HG02763 (cell line): ENCODE results near the gene LTF.

Experiments
- ATAC-seq: cut with Tn5 transposase; IDR thresholded peaks from one replicate; pipeline ENCODE4 v1.9.1; 2021; ENCODE audit warnings: mild to moderate bottlenecking, moderate library complexity; ENCODE audit not compliant: unreplicated experiment

Gene LTF

GRCh38 chr3:46470831-46471230 lies 6.1 kb upstream of the LTF start:
- no peak for ATAC-seq

DNA sequence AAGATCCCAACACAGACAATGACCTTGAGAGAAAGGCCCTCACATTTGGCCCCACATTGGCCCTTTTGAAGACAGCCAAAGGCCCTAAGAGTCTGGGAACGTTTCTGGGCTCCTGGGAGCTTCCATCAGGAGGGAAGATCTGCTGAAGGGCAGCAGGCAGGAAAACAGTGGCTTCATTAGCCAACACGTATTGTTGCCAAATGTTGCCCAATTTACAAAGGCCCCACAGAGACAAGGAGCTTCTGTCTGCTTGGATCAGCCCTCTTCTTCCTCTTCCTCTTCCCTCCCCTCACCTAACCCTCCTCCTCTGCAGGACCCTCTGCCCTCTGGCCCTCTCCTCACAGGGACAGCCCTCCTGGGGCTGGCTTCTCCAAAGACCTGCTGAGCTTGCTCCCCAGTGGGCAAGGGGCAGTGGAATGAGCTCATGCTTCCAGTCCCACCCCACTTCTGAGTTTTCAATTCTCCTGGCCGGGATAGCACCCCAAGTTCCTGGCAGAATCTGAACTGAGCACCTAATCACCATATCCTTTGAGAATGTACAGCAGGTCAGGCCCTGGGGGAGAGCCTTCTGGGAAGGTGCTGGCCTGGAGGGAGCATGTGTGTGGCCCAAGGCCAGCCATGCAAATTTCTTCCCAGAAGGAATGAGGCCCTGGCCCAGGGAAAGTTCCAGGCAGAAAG lies 5.1 kb upstream of the LTF start:
- no peak for ATAC-seq

DNA sequence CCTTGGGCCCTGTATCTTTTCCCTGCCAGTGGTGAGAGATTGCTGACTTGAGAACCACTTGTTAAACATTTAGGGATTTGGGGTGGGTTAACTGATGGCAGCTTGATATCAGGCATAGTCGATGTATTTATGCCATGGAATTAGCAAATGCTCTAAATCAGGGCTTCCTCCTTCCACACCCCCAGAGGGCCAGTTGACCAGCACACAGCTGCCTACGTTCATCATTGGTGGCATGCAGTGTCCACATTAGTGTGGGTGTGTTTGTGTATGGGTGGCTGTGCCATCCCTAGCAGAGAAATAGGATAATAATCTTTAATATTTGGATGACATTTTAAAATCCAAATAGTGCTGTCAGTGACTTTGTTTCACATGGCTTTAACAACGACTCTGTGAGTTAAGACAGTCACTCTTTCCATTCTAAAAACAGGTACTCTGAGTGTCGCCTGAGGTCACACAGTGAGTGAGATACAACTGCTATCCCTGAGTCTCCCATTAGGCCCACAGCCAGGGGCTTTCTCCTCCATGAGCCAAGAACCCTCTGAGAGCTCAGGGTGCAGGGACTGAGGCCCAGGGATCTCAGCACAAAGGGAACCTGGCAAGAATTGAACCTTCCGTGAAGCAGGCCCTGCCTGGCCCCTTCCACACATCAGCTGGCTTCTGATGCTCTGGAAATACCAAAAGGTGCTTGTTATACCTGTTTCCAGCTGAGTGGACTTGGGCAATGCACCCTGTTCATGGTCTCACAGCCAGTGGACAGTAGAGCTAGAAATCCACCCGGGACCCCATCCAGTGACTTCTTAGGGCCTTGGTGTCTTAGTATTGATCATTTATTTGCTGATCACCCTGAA lies 4.3 kb upstream of the LTF start:
- ATAC-seq = no peak

GRCh38 chr3:46467562-46467961 lies 2.9 kb upstream of the LTF start:
- ATAC-seq = no peak

GRCh38 chr3:46466871-46467403 lies 2.2 kb upstream of the LTF start:
- no peak for ATAC-seq

DNA sequence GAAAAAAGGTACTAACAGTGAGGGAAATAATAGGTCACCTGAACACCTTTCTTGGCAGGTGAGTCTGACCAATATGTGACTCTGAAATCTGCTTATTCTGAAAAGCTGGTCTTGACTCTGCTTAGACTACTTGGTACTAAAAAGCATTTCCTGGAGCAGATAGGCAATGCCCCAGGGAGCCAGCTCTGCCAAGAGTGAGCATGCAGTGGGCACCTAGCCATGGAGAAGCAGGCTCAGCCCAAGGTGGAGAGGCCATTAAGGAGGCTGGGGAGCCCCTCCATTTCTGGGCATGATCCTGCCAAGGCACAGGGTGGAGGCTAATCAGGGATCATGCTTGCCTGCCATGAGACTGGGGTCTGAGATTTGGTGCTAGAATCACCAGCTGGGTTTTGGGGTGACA lies 1.6 kb upstream of the LTF start:
- no peak for ATAC-seq

- no peak for ATAC-seq
Observed at GRCh38 chr3:46465196-46465520, 453 bp upstream of the LTF start.

GRCh38 chr3:46463868-46464241 lies 850 bp downstream of the LTF start:
- ATAC-seq = no peak

GRCh38 chr3:46463120-46463867 lies 1.4 kb downstream of the LTF start:
- no peak for ATAC-seq

DNA sequence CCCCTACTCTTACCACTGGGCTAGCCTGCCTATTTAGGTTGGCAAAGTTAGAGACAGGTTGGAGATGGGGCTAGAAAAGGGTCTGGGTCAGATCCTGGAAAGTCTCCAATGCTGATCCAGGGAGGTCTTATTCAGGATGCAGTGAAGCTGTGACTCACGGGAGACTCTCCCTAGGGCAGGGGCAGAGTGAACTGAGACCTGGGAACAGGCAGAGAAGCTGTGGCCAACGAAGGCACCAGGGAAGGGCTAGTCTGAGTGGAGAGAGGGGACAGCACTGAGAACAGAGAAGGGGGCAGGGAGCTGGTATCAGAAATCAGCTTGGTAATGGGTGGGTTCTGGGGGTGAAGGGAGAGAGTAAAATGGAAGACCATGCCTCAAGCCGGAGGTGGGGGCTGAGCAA lies 2.2 kb downstream of the LTF start:
- no peak for ATAC-seq

DNA sequence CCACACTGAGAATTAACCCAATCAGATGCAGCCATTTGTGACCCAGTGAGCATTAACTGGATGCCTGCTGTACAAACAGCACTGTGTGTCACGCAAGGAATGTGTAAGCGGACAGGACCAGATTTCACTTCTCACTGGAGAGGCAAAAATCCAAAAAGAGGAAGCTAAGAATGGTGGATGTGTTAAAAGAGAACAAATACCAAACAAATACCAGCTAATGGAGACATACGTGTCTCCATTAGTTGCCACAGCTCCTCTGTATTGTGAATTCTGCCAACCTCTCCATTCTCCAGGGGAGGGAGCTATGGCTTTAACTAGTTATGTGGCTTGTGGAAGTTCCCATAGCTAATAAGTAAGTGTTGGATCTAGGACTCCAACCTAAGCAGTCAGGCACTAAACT lies 2.6 kb downstream of the LTF start:
- no peak for ATAC-seq

DNA sequence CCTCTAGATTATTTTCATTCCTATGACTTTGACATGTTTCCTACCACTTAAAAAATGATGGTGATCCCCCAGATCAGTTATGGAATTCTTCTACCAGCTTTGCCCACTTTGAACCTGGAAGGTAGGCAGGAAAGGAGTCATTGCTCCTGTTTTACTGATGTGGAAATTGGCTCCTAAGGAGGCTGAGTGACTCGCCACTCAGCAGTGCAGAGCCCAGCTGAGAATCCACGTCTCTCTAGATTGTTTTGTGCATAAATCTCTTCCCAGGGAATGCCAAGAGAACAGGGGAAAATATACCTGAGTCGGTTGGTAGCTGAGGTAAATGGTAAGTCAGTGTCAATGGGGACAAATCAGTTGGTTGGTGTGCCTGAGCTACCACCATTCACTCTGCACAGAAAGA lies 4.7 kb downstream of the LTF start:
- ATAC-seq = no peak

DNA sequence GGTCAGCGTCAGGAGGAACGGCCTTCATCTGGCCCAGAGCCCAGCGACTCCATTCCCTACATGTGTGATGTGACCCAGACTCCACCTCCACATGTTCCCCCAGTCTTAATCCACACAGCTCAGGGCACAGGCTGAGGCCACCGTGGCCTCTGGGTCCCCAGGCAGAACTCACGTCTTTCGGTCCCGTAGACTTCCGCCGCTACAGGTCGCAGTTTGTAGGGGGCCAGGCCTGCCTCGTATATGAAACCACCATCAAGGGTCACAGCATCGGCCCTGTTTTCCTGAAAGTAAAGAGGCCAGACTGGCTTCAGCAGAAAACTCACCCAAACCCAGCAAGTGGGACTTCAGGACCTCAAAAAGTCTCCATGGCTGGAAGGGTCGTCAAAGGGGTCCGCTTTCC lies 8.6 kb downstream of the LTF start:
- ATAC-seq = no peak

GRCh38 chr3:46455231-46456115 lies 9.2 kb downstream of the LTF start:
- ATAC-seq = no peak

- ATAC-seq = no peak
Observed at GRCh38 chr3:46454606-46455005, 10.1 kb downstream of the LTF start.

DNA sequence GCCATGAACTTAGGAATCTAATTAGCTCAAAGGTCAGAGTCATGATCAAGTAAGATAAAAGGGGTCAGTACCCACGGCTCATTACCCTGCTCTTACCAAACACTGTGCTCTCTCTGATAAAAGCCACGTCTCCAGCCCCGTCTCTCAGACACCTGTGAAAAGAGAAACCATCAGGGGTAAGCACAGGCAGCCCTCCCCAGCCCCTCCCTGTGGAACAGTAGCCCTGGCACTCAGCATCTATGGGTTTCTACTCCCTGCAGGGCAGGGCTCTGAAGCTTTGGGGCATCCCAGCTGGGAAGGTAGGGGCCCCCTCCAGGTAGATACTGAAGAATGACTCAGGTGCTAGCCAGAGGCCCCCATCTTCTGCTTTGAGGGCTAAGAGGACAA lies 10.5 kb downstream of the LTF start:
- no peak for ATAC-seq

DNA sequence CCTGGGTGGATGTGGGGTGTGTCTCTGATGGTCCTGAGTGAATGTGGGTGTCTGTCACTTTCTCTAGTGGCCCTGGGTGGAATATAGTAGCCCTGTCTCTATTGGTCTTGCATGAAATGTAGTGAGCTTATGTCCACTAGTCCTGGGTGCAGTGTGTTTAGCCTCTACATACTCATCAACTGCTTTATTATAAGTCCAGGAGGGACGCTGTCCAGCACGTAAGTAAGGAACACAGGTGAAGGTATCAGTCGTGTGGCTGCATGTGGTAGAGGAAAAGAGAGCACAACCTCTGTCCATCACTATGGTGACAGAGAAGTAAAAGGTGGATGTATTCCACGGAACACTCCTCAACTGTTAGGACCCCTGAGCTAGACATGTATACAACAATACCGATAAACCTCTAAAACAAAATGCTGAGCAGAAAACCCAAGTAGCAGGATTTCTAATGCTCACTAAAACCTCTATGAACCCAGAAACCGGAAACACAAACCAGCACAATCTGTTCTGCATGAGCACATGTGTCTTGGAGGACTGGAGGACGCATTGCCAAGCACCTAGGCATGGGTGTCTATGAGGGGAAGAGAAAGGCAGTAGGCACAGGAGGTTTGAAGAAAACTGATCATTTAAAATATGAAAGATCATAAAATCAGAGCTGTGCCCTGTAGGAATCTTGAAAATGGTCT lies 11.0 kb downstream of the LTF start:
- ATAC-seq = no peak

GRCh38 chr3:46449755-46450552 lies 14.8 kb downstream of the LTF start:
- ATAC-seq = no peak

- ATAC-seq = no peak
Observed at GRCh38 chr3:46448721-46449120, 16.0 kb downstream of the LTF start.
